Fibroblast of lung (primary cell): ENCODE measurements around the gene DGCR8. TPM values are rescaled to one million over a fixed set of nuclear protein-coding genes. Genes with fewer than 3 reads are reported as not detected.

Experiments used
- DNase-seq, 2 donors: peaks; one replicate each; pipeline versions ENCODE4 v3.0.0 to v3.0.0-alpha.2; 2010; ENCODE audit warnings: low read depth in 2 of 2
- H2AFZ ChIP-seq: 2 replicates; pipeline ENCODE4 v1.5.1; 2012; ENCODE audit warnings: low read length, control low read depth, inconsistent platforms
- H3K27ac ChIP-seq: 2 replicates; pipeline ENCODE4 v1.5.1; 2011; ENCODE audit warnings: low read length, control low read depth; ENCODE audit not compliant: insufficient read depth
- H3K27me3 ChIP-seq: 2 replicates; pipeline ENCODE4 v1.5.1; 2011; ENCODE audit warnings: mild to moderate bottlenecking, low read length; ENCODE audit not compliant: control insufficient read depth, insufficient read depth
- H3K36me3 ChIP-seq: 2 replicates; pipeline ENCODE4 v1.5.1; 2011; ENCODE audit warnings: low read length; ENCODE audit not compliant: control insufficient read depth, insufficient read depth
- H3K4me1 ChIP-seq: 2 replicates; pipeline ENCODE4 v1.5.1; 2011; ENCODE audit warnings: low read length; ENCODE audit not compliant: control insufficient read depth, insufficient read depth; ENCODE audit errors: extremely low read depth
- H3K4me2 ChIP-seq: 2 replicates; pipeline ENCODE4 v1.5.1; 2011; ENCODE audit warnings: low read length, control low read depth; ENCODE audit not compliant: insufficient read depth; ENCODE audit errors: extremely low read depth
- H3K4me3 ChIP-seq, 4 experiments: fragments of 200-600 bp in 1 of 4; sonication (generic) in 1 of 4; replicated peaks in 1 of 4; 2 replicates each; pipeline ENCODE4 v1.5.1; 2011 to 2016; ENCODE audit warnings: low read length in 4 of 4, low read depth in 3 of 4, mild to moderate bottlenecking in 3 of 4, control low read depth in 2 of 4, inconsistent platforms in 1 of 4, mixed read lengths in 1 of 4; ENCODE audit not compliant: insufficient read depth in 1 of 4; ENCODE audit errors: control extremely low read depth in 1 of 4
- H3K79me2 ChIP-seq: 2 replicates; pipeline ENCODE4 v1.5.1; 2012; ENCODE audit warnings: mild to moderate bottlenecking, low read length, inconsistent platforms; ENCODE audit not compliant: control insufficient read depth, insufficient read depth
- H3K9ac ChIP-seq: 2 replicates; pipeline ENCODE4 v1.5.1; 2011; ENCODE audit warnings: mild to moderate bottlenecking, low read length, control low read depth; ENCODE audit not compliant: insufficient read depth
- H3K9me3 ChIP-seq: 2 replicates; pipeline ENCODE4 v1.5.1; 2012; ENCODE audit warnings: low read depth, low read length; ENCODE audit not compliant: control insufficient read depth, insufficient read depth
- H4K20me1 ChIP-seq: 2 replicates; pipeline ENCODE4 v1.5.1; 2011; ENCODE audit warnings: low read length; ENCODE audit not compliant: control insufficient read depth, insufficient read depth; ENCODE audit errors: extremely low read depth
- CTCF ChIP-seq, 2 donors: IDR thresholded peaks in 1 of 2; conservative IDR thresholded peaks in 1 of 2; 1 replicate in 1 of 2; 2 replicates in 1 of 2; pipeline ENCODE4 v1.5.1; 2011 to 2012; ENCODE audit warnings: low read length in 2 of 2, control low read depth in 1 of 2, inconsistent platforms in 1 of 2, low read depth in 1 of 2, mild to moderate bottlenecking in 1 of 2
- EZH2 ChIP-seq: IDR thresholded peaks from 2 replicates; pipeline ENCODE4 v1.5.1; 2012; ENCODE audit warnings: low read length, control low read depth, mild to moderate bottlenecking; ENCODE audit errors: missing control alignments
- polyA plus RNA-seq, 2 donors: library from polyadenylated mRNA; depleted of rRNA in 1 of 2; stranded (reverse) in 1 of 2; unstranded in 1 of 2; fragments of >200 nt; gene quantifications; 2 replicates each; pipeline ENCODE4 v1.2.1, GENCODE V29; 2011 to 2012; ENCODE audit warnings: missing spikeins in 1 of 2
- total RNA-seq: library from RNA; depleted of rRNA; stranded (reverse); fragments of >200 nt; gene quantifications from 2 replicates; pipeline ENCODE4 v1.2.1, GENCODE V29; 2014

DGCR8 gene
- total and polyA plus RNA-seq, 2 donors (not counting 1 experiment from before 2014, with no cell fraction given), result 18.8 to 21.3 TPM

GRCh38 chr22:20156611-20157429 lies 76.8 kb downstream of the DGCR8 start:
- H4K20me1 ChIP-seq, result no peaks in the 10 kb centered on the region
- no peak overlapping the region for H3K4me2 ChIP-seq
- no peak overlapping the region for H2AFZ ChIP-seq
- TF ChIP-seq CTCF (conservative IDR thresholded peaks at IDR 0.05 in 1 of 2, IDR thresholded peaks at IDR 0.05 in 1 of 2; ENCODE audit: low read depth in 1 of 2, low read length in 2 of 2) (peak; percentile 95 to 98), EZH2 (no peak)
- H3K27ac ChIP-seq, result no peak overlapping the region
- no peak overlapping the region for H3K9ac ChIP-seq
- H3K9me3 ChIP-seq, result no peaks in the 10 kb centered on the region
- H3K79me2 ChIP-seq, result no peaks in the 10 kb centered on the region
- peak; percentile 58 to 66 for DNase-seq
- no peak overlapping the region for H3K4me3 ChIP-seq
- H3K27me3 ChIP-seq, result no peaks in the 10 kb centered on the region
- no peaks in the 10 kb centered on the region for H3K4me1 ChIP-seq
- H3K36me3 ChIP-seq, result no peaks in the 10 kb centered on the region

GRCh38 chr22:20157430-20158183 lies 77.6 kb downstream of the DGCR8 start:
- Histone ChIP-seq H3K79me2 (no peaks in the 10 kb centered on the region), H3K9ac (no peak overlapping the region), H3K36me3 (no peaks in the 10 kb centered on the region), H2AFZ (no peak overlapping the region), H3K4me1 (no peaks in the 10 kb centered on the region), H3K4me2 (no peak overlapping the region), H4K20me1 (no peaks in the 10 kb centered on the region), H3K27me3 (no peaks in the 10 kb centered on the region), H3K9me3 (no peaks in the 10 kb centered on the region), H3K4me3 (no peak overlapping the region), H3K27ac (no peak overlapping the region)
- no peak for DNase-seq
- TF ChIP-seq EZH2, result no peak
- no peak for TF ChIP-seq CTCF (conservative IDR thresholded peaks at IDR 0.05 in 1 of 2, IDR thresholded peaks at IDR 0.05 in 1 of 2; ENCODE audit: low read depth in 1 of 2, low read length in 2 of 2)

GRCh38 chr22:20158391-20159036 lies 78.5 kb downstream of the DGCR8 start:
- Histone ChIP-seq H2AFZ (no peak overlapping the region), H4K20me1 (no peaks in the 10 kb centered on the region), H3K27me3 (no peaks in the 10 kb centered on the region), H3K4me1 (no peaks in the 10 kb centered on the region), H3K27ac (no peak overlapping the region), H3K4me2 (no peak overlapping the region), H3K4me3 (no peak overlapping the region), H3K9ac (no peak overlapping the region), H3K79me2 (no peaks in the 10 kb centered on the region), H3K9me3 (no peaks in the 10 kb centered on the region), H3K36me3 (no peaks in the 10 kb centered on the region)
- DNase-seq, result no peak
- TF ChIP-seq CTCF (conservative IDR thresholded peaks at IDR 0.05 in 1 of 2, IDR thresholded peaks at IDR 0.05 in 1 of 2; ENCODE audit: low read depth in 1 of 2, low read length in 2 of 2) (no peak), EZH2 (no peak)
